IMR-90 (cell line): ENCODE data around the gene APOF. TPM values are rescaled to one million over a fixed set of nuclear protein-coding genes. Genes with fewer than 3 reads are reported as not detected.

Source experiments
- ATAC-seq: fragments of 200-7000 bp; cut with Tn5 transposase; 2 replicates; pipeline ENCODE4 v1.9.1; 2020; ENCODE audit warnings: low read depth, mild to moderate bottlenecking, moderate library complexity
- BruUV-seq: library from RNA; stranded (reverse); fragments of 400-500 nt; replicated peaks from 2 replicates; lab custom pipeline; 2021; lab: Mats Ljungman, UMichigan
- CTCF ChIA-PET: fragments of 300-600 bp; formaldehyde crosslinking; extraction: SDS; loops from one replicate; lab custom pipeline; 2021; ENCODE audit warnings: antibody characterized with exemption; lab: Yijun Ruan, JAX
- POLR2A ChIA-PET: fragments of 300-600 bp; sonication (Branson Sonifier 250); formaldehyde crosslinking; loops from one replicate; lab custom pipeline; 2022; ENCODE audit warnings: antibody characterized with exemption; ENCODE audit not compliant: unreplicated experiment; lab: Charles Lee
- DNase-seq: peaks from one replicate; pipeline ENCODE4 v3.0.0; 2013
- H2AFZ ChIP-seq: replicated peaks from 2 replicates; pipeline ENCODE3; 2013; ENCODE audit warnings: low read length, mild to moderate bottlenecking; ENCODE audit not compliant: poor library complexity
- H2AK5ac ChIP-seq: 2 replicates; pipeline ENCODE4 v1.6.1; 2013; ENCODE audit warnings: low read depth, low read length, inconsistent platforms
- H2AK9ac ChIP-seq: replicated peaks from 2 replicates; pipeline ENCODE3; 2013; ENCODE audit warnings: mild to moderate bottlenecking, low read depth, low read length, moderate library complexity; ENCODE audit not compliant: poor library complexity
- H2BK120ac ChIP-seq: 2 replicates; pipeline ENCODE4 v1.6.1; 2013; ENCODE audit warnings: low read depth, low read length, inconsistent platforms
- H2BK15ac ChIP-seq: 3 replicates; pipeline ENCODE4 v1.6.1; 2013; ENCODE audit warnings: low read depth, low read length, inconsistent platforms
- H2BK20ac ChIP-seq: 2 replicates; pipeline ENCODE4 v1.6.1; 2013; ENCODE audit warnings: low read depth, mild to moderate bottlenecking, inconsistent platforms, low read length, moderate library complexity
- H2BK5ac ChIP-seq: 2 replicates; pipeline ENCODE4 v1.6.1; 2013; ENCODE audit warnings: mild to moderate bottlenecking, low read depth, low read length, inconsistent platforms; ENCODE audit not compliant: poor library complexity, severe bottlenecking
- H3K14ac ChIP-seq: replicated peaks from 2 replicates; pipeline ENCODE4 v1.6.1; 2013; ENCODE audit warnings: low read depth, low read length, inconsistent platforms
- H3K18ac ChIP-seq: 2 replicates; pipeline ENCODE4 v1.6.1; 2013; ENCODE audit warnings: low read depth, low read length, control low read depth
- H3K23ac ChIP-seq: 2 replicates; pipeline ENCODE4 v1.6.1; 2013; ENCODE audit warnings: low read depth, low read length, inconsistent platforms
- H3K27ac ChIP-seq: 2 replicates; pipeline ENCODE4 v1.5.1; 2013; ENCODE audit warnings: mild to moderate bottlenecking, control low read depth, low read length; ENCODE audit not compliant: insufficient read depth
- H3K27me3 ChIP-seq: 2 replicates; pipeline ENCODE4 v1.6.1; 2013; ENCODE audit warnings: low read length; ENCODE audit not compliant: control insufficient read depth, insufficient read depth
- H3K36me3 ChIP-seq: 2 replicates; pipeline ENCODE4 v1.6.1; 2013; ENCODE audit warnings: low read length, mixed read lengths; ENCODE audit not compliant: control insufficient read depth, insufficient read depth
- H3K4ac ChIP-seq: 2 replicates; pipeline ENCODE4 v1.6.1; 2013; ENCODE audit warnings: low read depth, low read length, inconsistent platforms
- H3K4me1 ChIP-seq: 2 replicates; pipeline ENCODE4 v1.6.1; 2013; ENCODE audit warnings: low read length, mixed read lengths; ENCODE audit not compliant: control insufficient read depth, insufficient read depth
- H3K4me2 ChIP-seq: 2 replicates; pipeline ENCODE4 v1.6.1; 2013; ENCODE audit warnings: low read depth, mild to moderate bottlenecking, control low read depth, low read length, moderate library complexity
- H3K4me3 ChIP-seq: 2 replicates; pipeline ENCODE4 v1.5.1; 2013; ENCODE audit warnings: low read depth, mild to moderate bottlenecking, control low read depth, low read length, moderate library complexity; ENCODE audit not compliant: insufficient read depth
- H3K56ac ChIP-seq: 2 replicates; pipeline ENCODE4 v1.6.1; 2013; ENCODE audit warnings: low read length, inconsistent platforms; ENCODE audit not compliant: insufficient read depth; ENCODE audit errors: extremely low read depth
- H3K79me1 ChIP-seq, 2 experiments: 2 replicates each; pipeline ENCODE4 v1.6.1; 2013; ENCODE audit warnings: low read length in 2 of 2, inconsistent platforms in 1 of 2, low read depth in 1 of 2
- H3K9ac ChIP-seq: 2 replicates; pipeline ENCODE4 v1.6.1; 2013; ENCODE audit warnings: low read depth, low read length, control low read depth
- H3K9me1 ChIP-seq: 2 replicates; pipeline ENCODE4 v1.6.1; 2013; ENCODE audit warnings: low read length, inconsistent platforms; ENCODE audit not compliant: insufficient read depth
- H3K9me3 ChIP-seq: 2 replicates; pipeline ENCODE4 v1.6.1; 2013; ENCODE audit warnings: low read length; ENCODE audit not compliant: control insufficient read depth, insufficient read depth
- H4K20me1 ChIP-seq: 2 replicates; pipeline ENCODE4 v1.6.1; 2013; ENCODE audit warnings: low read length, inconsistent platforms; ENCODE audit not compliant: insufficient read depth
- H4K5ac ChIP-seq: 2 replicates; pipeline ENCODE4 v1.6.1; 2013; ENCODE audit warnings: mild to moderate bottlenecking, low read depth, low read length, control low read depth
- H4K8ac ChIP-seq, 2 experiments: 2 replicates each; pipeline ENCODE4 v1.6.1; 2013; ENCODE audit warnings: low read depth in 2 of 2, low read length in 2 of 2, control low read depth in 1 of 2, inconsistent platforms in 1 of 2
- H4K91ac ChIP-seq: 2 replicates; pipeline ENCODE4 v1.6.1; 2013; ENCODE audit warnings: low read depth, low read length, inconsistent platforms; ENCODE audit not compliant: insufficient read depth
- BHLHE40 ChIP-seq: fragments of 150-350 bp; IDR thresholded peaks from 2 replicates; pipeline ENCODE4 v1.6.1; 2016; ENCODE audit warnings: mild to moderate bottlenecking, low read depth, low read length
- CEBPB ChIP-seq: IDR thresholded peaks from 2 replicates; pipeline ENCODE4 v1.6.1; 2012; ENCODE audit warnings: low read depth, low read length, improper control_type of control experiment
- CHD1 ChIP-seq: IDR thresholded peaks from 2 replicates; pipeline ENCODE4 v1.6.1; 2012; ENCODE audit warnings: low read depth, low read length, improper control_type of control experiment
- CTCF ChIP-seq: conservative IDR thresholded peaks from 2 replicates; pipeline ENCODE4 v1.5.1; 2012; ENCODE audit warnings: mild to moderate bottlenecking, low read depth, low read length, improper control_type of control experiment
- ELK1 ChIP-seq: fragments of 150-350 bp; IDR thresholded peaks from 2 replicates; pipeline ENCODE4 v1.6.1; 2016; ENCODE audit warnings: low read depth, mild to moderate bottlenecking, low read length, moderate library complexity, borderline replicate concordance
- FOS ChIP-seq: fragments of 150-350 bp; IDR thresholded peaks from 2 replicates; pipeline ENCODE4 v1.6.1; 2016; ENCODE audit warnings: low read depth, low read length
- MAFK ChIP-seq: IDR thresholded peaks from 2 replicates; pipeline ENCODE4 v1.6.1; 2012; ENCODE audit warnings: low read depth, low read length, improper control_type of control experiment
- MAZ ChIP-seq: IDR thresholded peaks from 2 replicates; pipeline ENCODE4 v1.6.1; 2012; ENCODE audit warnings: low read depth, mild to moderate bottlenecking, low read length, improper control_type of control experiment, moderate library complexity, borderline replicate concordance
- MXI1 ChIP-seq: IDR thresholded peaks from 2 replicates; pipeline ENCODE4 v1.6.1; 2012; ENCODE audit warnings: low read depth, mild to moderate bottlenecking, low read length, moderate library complexity, borderline replicate concordance
- NFE2L2 ChIP-seq: fragments of 150-350 bp; IDR thresholded peaks from 2 replicates; pipeline ENCODE4 v1.6.1; 2016; ENCODE audit warnings: low read depth, mild to moderate bottlenecking, low read length
- POLR2A ChIP-seq: IDR thresholded peaks from 2 replicates; pipeline ENCODE4 v1.6.1; 2012; ENCODE audit warnings: mild to moderate bottlenecking, low read depth, low read length
- RAD21 ChIP-seq: IDR thresholded peaks from 2 replicates; pipeline ENCODE4 v1.6.1; 2012; ENCODE audit warnings: low read length, improper control_type of control experiment
- RCOR1 ChIP-seq: IDR thresholded peaks from 2 replicates; pipeline ENCODE4 v1.6.1; 2012; ENCODE audit warnings: mild to moderate bottlenecking, low read length, improper control_type of control experiment; ENCODE audit not compliant: insufficient replicate concordance
- RFX5 ChIP-seq: IDR thresholded peaks from 2 replicates; pipeline ENCODE4 v1.8.0; 2012; ENCODE audit warnings: low read depth, mild to moderate bottlenecking, low read length, moderate library complexity
- SMC3 ChIP-seq: fragments of 150-350 bp; IDR thresholded peaks from 2 replicates; pipeline ENCODE4 v1.6.1; 2016; ENCODE audit warnings: low read depth, mild to moderate bottlenecking, antibody characterized with exemption, low read length, moderate library complexity
- WGBS, 2 experiments: methylation state at CpG; one replicate each; pipeline versions ENCODE4 v1.1.5 to v1.1.7; 2013; ENCODE audit warnings: missing lambda C conversion rate in 2 of 2; ENCODE audit not compliant: insufficient read length in 1 of 2; ENCODE audit errors: extremely low coverage in 2 of 2; 5-methylcytosine and 5-hydroxymethylcytosine counted together
- dilution Hi-C: fragments of 300-500 bp; cut with HindIII; formaldehyde crosslinking; loops from one replicate; pipeline ENCODE4 v1.14.3; 2018; ENCODE audit warnings: low sequenced_read_pairs; ENCODE audit not compliant: unreplicated experiment
- in situ Hi-C: fragments of 300-500 bp; cut with MboI; formaldehyde crosslinking; loops from 3 replicates; pipeline ENCODE4 v1.14.3; 2019; ENCODE audit warnings: low sequenced_read_pairs, inconsistent platforms, mixed read lengths
- intact Hi-C: fragments of 100-400 bp; cut with micrococcal nuclease; formaldehyde crosslinking; loops from 2 replicates; pipeline ENCODE4 v1.10.0; 2022
- polyA plus RNA-seq, 3 experiments: library from polyadenylated mRNA; depleted of rRNA; stranded (reverse); fragments of >200 nt; gene quantifications; 2 replicates each; pipeline ENCODE4 v1.2.3, GENCODE V29; 2012; ENCODE audit warnings: low replicate concordance in 1 of 3
- total RNA-seq: library from RNA; depleted of rRNA; stranded (reverse); fragments of >200 nt; gene quantifications from 2 replicates; pipeline ENCODE4 v1.2.3, GENCODE V29; 2012
- TF ChIP-seq, protein P1 (sequence below): fragments of 150-350 bp; IDR thresholded peaks from 2 replicates; pipeline ENCODE4 v1.6.1; 2017; ENCODE audit warnings: mild to moderate bottlenecking, antibody characterized with exemption, low read length, low read depth

Gene APOF
- total and polyA plus RNA-seq, 2 of the 4 experiments (the other 2 are of a cell fraction) = not detected

DNA sequence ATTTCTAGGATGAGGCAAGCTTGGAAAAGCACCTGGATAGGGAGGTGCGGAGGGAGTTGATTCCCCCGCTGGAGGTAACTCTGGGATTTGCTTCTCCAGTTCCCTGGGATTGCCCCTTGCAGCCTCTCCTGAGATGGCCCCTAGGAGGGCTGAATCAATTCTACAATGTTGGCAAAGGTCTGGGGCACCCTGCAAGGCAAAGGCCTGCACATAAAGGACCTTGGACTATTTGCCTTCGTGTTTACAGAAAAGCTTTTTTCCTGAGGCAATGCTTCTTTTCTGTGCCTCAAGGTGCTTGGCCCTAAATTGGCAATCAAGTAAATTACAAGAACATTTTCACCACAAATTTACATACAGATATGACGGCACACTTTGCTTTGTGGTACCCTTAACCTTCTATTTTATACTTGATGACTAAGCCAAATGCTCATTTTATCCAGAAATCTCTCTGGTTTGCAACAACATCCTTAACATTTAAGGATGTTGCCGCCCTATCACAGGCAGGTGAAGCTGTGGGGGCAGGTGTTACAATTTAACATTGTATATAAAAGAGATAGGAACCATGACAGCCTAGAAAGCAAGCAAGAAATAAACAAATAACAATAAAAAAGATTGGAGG lies 46.3 kb upstream of the APOF start:
- H2BK20ac ChIP-seq = no peak overlapping the region
- no peaks in the 10 kb centered on the region for H3K4me1 ChIP-seq
- no peak overlapping the region for H2AK5ac ChIP-seq
- in situ Hi-C loops (no loop called here), intact Hi-C loops (no loop called here), dilution Hi-C loops (no loop called here)
- CTCF ChIA-PET = no interaction called here
- H2BK120ac ChIP-seq = no peak overlapping the region
- H2BK15ac ChIP-seq = no peak overlapping the region
- H3K23ac ChIP-seq = no peak overlapping the region
- 80% methylated on average over 1 of the region's 5 CpGs; no CpG with 5 or more reads in 1 of the 2 experiments for WGBS, 2 experiments
- no peak overlapping the region for H3K9ac ChIP-seq
- no peaks in the 10 kb centered on the region; the same call in none of the 2 replicates for H3K27me3 ChIP-seq
- H4K91ac ChIP-seq = no peak overlapping the region
- no peak overlapping the region for H3K18ac ChIP-seq
- no peaks in the 10 kb centered on the region for H3K79me1 ChIP-seq
- no peak overlapping the region for H3K14ac ChIP-seq
- H4K5ac ChIP-seq = no peak overlapping the region
- no peak overlapping the region for H3K4me3 ChIP-seq
- no peaks in the 10 kb centered on the region for H3K36me3 ChIP-seq
- no peaks in the 10 kb centered on the region for H4K20me1 ChIP-seq
- no TSS peak for BruUV-seq
- no peak overlapping the region for H3K27ac ChIP-seq
- H2AFZ ChIP-seq = no peak overlapping the region
- H2BK5ac ChIP-seq = no peak overlapping the region
- H3K56ac ChIP-seq = no peak overlapping the region
- ATAC-seq = no peak
- H2AK9ac ChIP-seq = no peak overlapping the region
- no peaks in the 10 kb centered on the region for H3K9me3 ChIP-seq
- POLR2A ChIA-PET = no interaction called here
- no peak for TF ChIP-seq FOS
- TF ChIP-seq ELK1 = no peak
- no peak for TF ChIP-seq RAD21
- no peak for TF ChIP-seq MXI1
- TF ChIP-seq MAFK = no peak
- no peak for TF ChIP-seq POLR2A
- no peak for TF ChIP-seq CEBPB
- no peak for TF ChIP-seq MAZ
- TF ChIP-seq, protein P1, sequence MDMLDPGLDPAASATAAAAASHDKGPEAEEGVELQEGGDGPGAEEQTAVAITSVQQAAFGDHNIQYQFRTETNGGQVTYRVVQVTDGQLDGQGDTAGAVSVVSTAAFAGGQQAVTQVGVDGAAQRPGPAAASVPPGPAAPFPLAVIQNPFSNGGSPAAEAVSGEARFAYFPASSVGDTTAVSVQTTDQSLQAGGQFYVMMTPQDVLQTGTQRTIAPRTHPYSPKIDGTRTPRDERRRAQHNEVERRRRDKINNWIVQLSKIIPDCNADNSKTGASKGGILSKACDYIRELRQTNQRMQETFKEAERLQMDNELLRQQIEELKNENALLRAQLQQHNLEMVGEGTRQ = no peak
- no peak for TF ChIP-seq NFE2L2
- no peak for TF ChIP-seq RFX5
- TF ChIP-seq CHD1 = no peak
- TF ChIP-seq CTCF = no peak
- no peak for TF ChIP-seq RCOR1
- no peak for TF ChIP-seq SMC3
- TF ChIP-seq BHLHE40 = no peak
- no peak overlapping the region for H4K8ac ChIP-seq
- DNase-seq = no peak
- no peak overlapping the region for H3K4me2 ChIP-seq
- H3K4ac ChIP-seq = no peak overlapping the region
- H3K9me1 ChIP-seq = no peaks in the 10 kb centered on the region
